Measurements from ENCODE around the gene LEAP2.

LEAP2 gene

DNA sequence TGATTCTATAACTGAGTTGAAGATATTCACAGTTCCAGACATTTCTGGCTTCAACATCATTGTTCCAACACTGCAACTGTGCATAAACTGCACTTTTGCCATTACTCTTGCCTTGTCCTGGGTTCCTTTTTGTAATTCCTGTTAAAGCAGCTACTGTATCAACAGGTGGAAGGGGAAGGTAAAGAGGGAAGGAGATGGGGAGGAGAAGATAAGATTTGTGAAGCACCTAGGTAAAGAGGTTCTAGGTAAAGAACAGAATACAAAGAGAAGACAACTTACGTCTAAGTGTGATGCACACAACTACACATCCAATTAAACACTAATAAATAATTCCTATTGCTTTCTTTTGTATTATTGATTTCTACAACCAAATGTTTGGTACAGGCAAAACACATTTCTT, 36.2 kb downstream of the LEAP2 start:
- Histone ChIP-seq H3K27me3 (replicated peaks; ENCODE audit: control insufficient read depth, insufficient read depth, low read length) (no peaks in the 10 kb centered on the region), H3K4me3 (replicated peaks; ENCODE audit: low read depth, low read length) (no peak overlapping the region), H3K36me3 (ENCODE audit: control insufficient read depth, insufficient read depth, low read length) (peaks cover 4% of the 10 kb centered on the region)
- TF ChIP-seq, protein P1, sequence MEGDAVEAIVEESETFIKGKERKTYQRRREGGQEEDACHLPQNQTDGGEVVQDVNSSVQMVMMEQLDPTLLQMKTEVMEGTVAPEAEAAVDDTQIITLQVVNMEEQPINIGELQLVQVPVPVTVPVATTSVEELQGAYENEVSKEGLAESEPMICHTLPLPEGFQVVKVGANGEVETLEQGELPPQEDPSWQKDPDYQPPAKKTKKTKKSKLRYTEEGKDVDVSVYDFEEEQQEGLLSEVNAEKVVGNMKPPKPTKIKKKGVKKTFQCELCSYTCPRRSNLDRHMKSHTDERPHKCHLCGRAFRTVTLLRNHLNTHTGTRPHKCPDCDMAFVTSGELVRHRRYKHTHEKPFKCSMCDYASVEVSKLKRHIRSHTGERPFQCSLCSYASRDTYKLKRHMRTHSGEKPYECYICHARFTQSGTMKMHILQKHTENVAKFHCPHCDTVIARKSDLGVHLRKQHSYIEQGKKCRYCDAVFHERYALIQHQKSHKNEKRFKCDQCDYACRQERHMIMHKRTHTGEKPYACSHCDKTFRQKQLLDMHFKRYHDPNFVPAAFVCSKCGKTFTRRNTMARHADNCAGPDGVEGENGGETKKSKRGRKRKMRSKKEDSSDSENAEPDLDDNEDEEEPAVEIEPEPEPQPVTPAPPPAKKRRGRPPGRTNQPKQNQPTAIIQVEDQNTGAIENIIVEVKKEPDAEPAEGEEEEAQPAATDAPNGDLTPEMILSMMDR (IDR thresholded peaks at IDR 0.05; ENCODE audit: insufficient read depth, low read length, poor library complexity, severe bottlenecking), result no peak
- no peak for DNase-seq (ENCODE audit: extremely low read depth, insufficient read length)

DNA sequence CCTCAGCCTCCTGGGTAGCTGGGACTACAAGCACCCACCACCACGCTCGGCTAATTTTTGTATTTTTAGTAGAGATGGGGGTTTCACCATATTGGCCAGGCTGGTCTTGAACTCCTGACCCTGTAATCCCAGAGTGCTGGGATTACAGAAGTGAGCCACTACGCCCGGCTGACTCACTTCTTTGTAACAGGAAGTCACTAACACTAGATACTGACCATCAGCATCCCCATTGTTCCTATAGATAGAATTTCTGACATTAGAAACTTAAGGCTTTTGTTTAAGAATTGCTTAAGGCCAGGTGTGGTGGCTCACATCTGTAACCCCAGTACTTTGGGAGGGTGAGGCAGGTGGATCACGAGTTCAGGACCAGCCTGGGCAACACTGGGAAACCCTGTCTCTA, 42.2 kb downstream of the LEAP2 start:
- H3K36me3 ChIP-seq (ENCODE audit: control insufficient read depth, insufficient read depth, low read length), result peaks cover 5% of the 10 kb centered on the region
- TF ChIP-seq, protein P1 (IDR thresholded peaks at IDR 0.05; ENCODE audit: insufficient read depth, low read length, poor library complexity, severe bottlenecking), result no peak

GRCh38 chr5:132916086-132916485, 42.6 kb downstream of the LEAP2 start:
- DNase-seq (ENCODE audit: extremely low read depth, insufficient read length), result no peak

More for the DNA sequence above, 42.2 kb downstream of the LEAP2 start:
- Histone ChIP-seq H3K27me3 (replicated peaks; ENCODE audit: control insufficient read depth, insufficient read depth, low read length) (no peaks in the 10 kb centered on the region), H3K4me3 (replicated peaks; ENCODE audit: low read depth, low read length) (no peak overlapping the region)
- DNase-seq (ENCODE audit: extremely low read depth, insufficient read length), result peak; percentile 18

More at GRCh38 chr5:132916086-132916485, 42.6 kb downstream of the LEAP2 start:
- TF ChIP-seq, protein P1 (IDR thresholded peaks at IDR 0.05; ENCODE audit: insufficient read depth, low read length, poor library complexity, severe bottlenecking), result no peak
- Histone ChIP-seq H3K27me3 (replicated peaks; ENCODE audit: control insufficient read depth, insufficient read depth, low read length) (no peaks in the 10 kb centered on the region), H3K36me3 (ENCODE audit: control insufficient read depth, insufficient read depth, low read length) (peaks cover 5% of the 10 kb centered on the region), H3K4me3 (replicated peaks; ENCODE audit: low read depth, low read length) (no peak overlapping the region)

Data from GM06990 (cell line).